Mammary epithelial cell (primary cell): ENCODE measurements around the gene EPHX1.

Experiments used
- CTCF ChIP-seq, 2 donors: IDR thresholded peaks in 1 of 2; conservative IDR thresholded peaks in 1 of 2; 2 replicates each; pipeline ENCODE4 v1.5.1; 2011 to 2012; ENCODE audit warnings: inconsistent platforms in 2 of 2, low read length in 2 of 2, mild to moderate bottlenecking in 2 of 2, control low read depth in 1 of 2, low read depth in 1 of 2; ENCODE audit not compliant: insufficient read depth in 1 of 2; ENCODE audit errors: extremely low read depth in 1 of 2
- EZH2 ChIP-seq: IDR thresholded peaks from 2 replicates; pipeline ENCODE4 v1.6.1; 2012; ENCODE audit warnings: low read length, inconsistent platforms, borderline replicate concordance

GRCh38 chr1:225771661-225772322, 38.1 kb upstream of the EPHX1 start:
- TF ChIP-seq CTCF (conservative IDR thresholded peaks at IDR 0.05 in 1 of 2, IDR thresholded peaks at IDR 0.05 in 1 of 2; ENCODE audit: extremely low read depth in 1 of 2, insufficient read depth in 1 of 2, low read depth in 1 of 2, low read length in 2 of 2) (no peak), EZH2 (no peak)
